Activated naive CD8-positive, alpha-beta T cell (primary cell): Measurements from ENCODE around the gene ITGAE.

Experiments
- H3K27ac Mint-ChIP-seq: one replicate; pipeline ENCODE4 v1.8.0; 2021; ENCODE audit warnings: mixed read lengths
- H3K27me3 Mint-ChIP-seq: one replicate; pipeline ENCODE4 v1.8.0; 2021; ENCODE audit warnings: mixed read lengths
- H3K36me3 Mint-ChIP-seq: one replicate; pipeline ENCODE4 v1.8.0; 2021; ENCODE audit warnings: mixed read lengths
- H3K4me1 Mint-ChIP-seq: one replicate; pipeline ENCODE4 v1.8.0; 2021; ENCODE audit warnings: low read depth, mixed read lengths
- H3K4me3 Mint-ChIP-seq: one replicate; pipeline ENCODE4 v1.8.0; 2021; ENCODE audit warnings: mild to moderate bottlenecking, mixed read lengths
- H3K9me3 Mint-ChIP-seq: one replicate; pipeline ENCODE4 v1.8.0; 2021; ENCODE audit warnings: low read depth, mixed read lengths

Gene ITGAE

GRCh38 chr17:3681057-3681456 is 119.9 kb downstream of the ITGAE start:
- Mint-ChIP-seq H3K4me1 (peaks cover 6% of the 10 kb centered on the region), H3K27me3 (no peaks in the 10 kb centered on the region), H3K4me3 (no peak overlapping the region), H3K27ac (no peak overlapping the region), H3K36me3 (no peaks in the 10 kb centered on the region), H3K9me3 (no peaks in the 10 kb centered on the region)

- no peak overlapping the region for H3K27ac Mint-ChIP-seq
- no peaks in the 10 kb centered on the region for H3K9me3 Mint-ChIP-seq
- H3K27me3 Mint-ChIP-seq: no peaks in the 10 kb centered on the region
- H3K36me3 Mint-ChIP-seq: peaks cover 1% of the 10 kb centered on the region
- no peak overlapping the region for H3K4me3 Mint-ChIP-seq
- H3K4me1 Mint-ChIP-seq: peaks cover 6% of the 10 kb centered on the region
Measured at GRCh38 chr17:3679531-3680126, 121.4 kb downstream of the ITGAE start.

GRCh38 chr17:3678821-3679530 is 122.0 kb downstream of the ITGAE start:
- H3K27ac Mint-ChIP-seq: no peak overlapping the region
- H3K27me3 Mint-ChIP-seq: no peaks in the 10 kb centered on the region
- H3K36me3 Mint-ChIP-seq: peaks cover 2% of the 10 kb centered on the region
- no peaks in the 10 kb centered on the region for H3K9me3 Mint-ChIP-seq
- peaks cover 6% of the 10 kb centered on the region for H3K4me1 Mint-ChIP-seq
- no peak overlapping the region for H3K4me3 Mint-ChIP-seq

- Mint-ChIP-seq H3K36me3 (peaks cover 2% of the 10 kb centered on the region), H3K4me1 (peaks cover 5% of the 10 kb centered on the region), H3K4me3 (no peak overlapping the region), H3K27me3 (no peaks in the 10 kb centered on the region), H3K27ac (no peak overlapping the region), H3K9me3 (no peaks in the 10 kb centered on the region)
Measured at GRCh38 chr17:3678095-3678820, 122.7 kb downstream of the ITGAE start.

- Mint-ChIP-seq H3K27ac (no peak overlapping the region), H3K27me3 (no peaks in the 10 kb centered on the region), H3K4me3 (no peak overlapping the region), H3K36me3 (peaks cover 4% of the 10 kb centered on the region), H3K9me3 (no peaks in the 10 kb centered on the region), H3K4me1 (peaks cover 2% of the 10 kb centered on the region)
Measured at GRCh38 chr17:3675886-3676285, 125.1 kb downstream of the ITGAE start.

GRCh38 chr17:3672571-3672970 is 128.4 kb downstream of the ITGAE start:
- Mint-ChIP-seq H3K4me1 (peaks cover 16% of the 10 kb centered on the region), H3K27me3 (no peaks in the 10 kb centered on the region), H3K36me3 (peaks cover 4% of the 10 kb centered on the region), H3K27ac (no peak overlapping the region), H3K4me3 (no peak overlapping the region), H3K9me3 (no peaks in the 10 kb centered on the region)

GRCh38 chr17:3669548-3669947 is 131.4 kb downstream of the ITGAE start:
- peaks cover 24% of the 10 kb centered on the region for H3K4me1 Mint-ChIP-seq
- H3K27me3 Mint-ChIP-seq: no peaks in the 10 kb centered on the region
- no peaks in the 10 kb centered on the region for H3K9me3 Mint-ChIP-seq
- peak overlapping the region; percentile 96 for H3K4me3 Mint-ChIP-seq
- H3K36me3 Mint-ChIP-seq: peaks cover 2% of the 10 kb centered on the region
- peak overlapping the region; percentile 93 for H3K27ac Mint-ChIP-seq

GRCh38 chr17:3669085-3669347 is 132.0 kb downstream of the ITGAE start:
- H3K27ac Mint-ChIP-seq: peak overlapping the region; percentile 93
- peaks cover 2% of the 10 kb centered on the region for H3K36me3 Mint-ChIP-seq
- H3K9me3 Mint-ChIP-seq: no peaks in the 10 kb centered on the region
- peaks cover 24% of the 10 kb centered on the region for H3K4me1 Mint-ChIP-seq
- peak overlapping the region; percentile 96 for H3K4me3 Mint-ChIP-seq
- no peaks in the 10 kb centered on the region for H3K27me3 Mint-ChIP-seq

GRCh38 chr17:3668279-3669084 is 132.5 kb downstream of the ITGAE start, which contains the start of the genes EMC6 and TAX1BP3:
Gene EMC6 (plus strand): TSS chr17:3668812. CDS start chr17:3669147, 335 bp downstream.
Gene TAX1BP3 (minus strand): TSS chr17:3668578. CDS start chr17:3668526, 52 bp downstream.
- Mint-ChIP-seq H3K27ac (peak within 1 kb of the TSS; percentile 93), H3K4me1 (peaks cover 24% of the 10 kb centered on the region), H3K27me3 (no peaks in the 10 kb centered on the region), H3K9me3 (no peaks in the 10 kb centered on the region), H3K36me3 (peaks cover 2% of the 10 kb centered on the region), H3K4me3 (peak within 1 kb of the TSS; percentile 96)

- H3K27ac Mint-ChIP-seq: peak overlapping the region; percentile 64
- peaks cover 2% of the 10 kb centered on the region for H3K36me3 Mint-ChIP-seq
- H3K4me1 Mint-ChIP-seq: peaks cover 24% of the 10 kb centered on the region
- H3K4me3 Mint-ChIP-seq: peak overlapping the region; percentile 96
- H3K9me3 Mint-ChIP-seq: no peaks in the 10 kb centered on the region
- H3K27me3 Mint-ChIP-seq: no peaks in the 10 kb centered on the region
Measured at GRCh38 chr17:3667366-3668278, 133.4 kb downstream of the ITGAE start.

GRCh38 chr17:3666516-3666915 is 134.5 kb downstream of the ITGAE start:
- peak overlapping the region; percentile 82 for H3K4me3 Mint-ChIP-seq
- no peaks in the 10 kb centered on the region for H3K9me3 Mint-ChIP-seq
- H3K4me1 Mint-ChIP-seq: peaks cover 23% of the 10 kb centered on the region
- no peaks in the 10 kb centered on the region for H3K36me3 Mint-ChIP-seq
- no peak overlapping the region for H3K27ac Mint-ChIP-seq
- no peaks in the 10 kb centered on the region for H3K27me3 Mint-ChIP-seq

GRCh38 chr17:3665834-3666233 is 135.2 kb downstream of the ITGAE start:
- H3K4me1 Mint-ChIP-seq: peaks cover 22% of the 10 kb centered on the region
- H3K27ac Mint-ChIP-seq: no peak overlapping the region
- H3K36me3 Mint-ChIP-seq: no peaks in the 10 kb centered on the region
- peak overlapping the region; percentile 61 for H3K4me3 Mint-ChIP-seq
- no peaks in the 10 kb centered on the region for H3K9me3 Mint-ChIP-seq
- no peaks in the 10 kb centered on the region for H3K27me3 Mint-ChIP-seq
